ENCODE measurements around the gene HSPA6.
"Not testable (repeated sequence)": the region's sequence is repeated elsewhere in the genome, so short reads cannot be mapped to it uniquely, and the experiment has no call there.

Gene HSPA6

GRCh38 chr1:161563522-161563921 is 39.2 kb downstream of the HSPA6 start:
- not testable (repeated sequence) for FAIRE-seq

GRCh38 chr1:161566602-161566960 is 42.2 kb downstream of the HSPA6 start:
- not testable (repeated sequence) for FAIRE-seq

DNA sequence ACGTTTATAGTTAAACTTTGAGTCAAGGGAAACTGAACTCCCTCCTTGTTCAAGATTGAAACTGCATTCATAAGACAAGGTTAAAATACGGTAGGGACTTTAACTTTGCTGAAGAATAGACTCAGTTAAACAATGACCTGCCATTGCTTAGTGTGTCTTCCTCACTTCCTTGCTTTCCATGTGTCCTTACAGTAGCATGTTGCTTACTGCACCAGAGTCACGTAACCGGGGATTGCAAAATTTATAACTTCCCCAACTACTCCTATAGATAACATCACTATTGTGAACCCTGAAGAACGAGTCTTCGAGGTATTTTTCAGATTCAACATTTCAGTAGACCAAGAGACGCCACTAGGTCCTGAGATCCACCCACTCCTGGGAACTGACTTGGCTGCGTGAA is 47.4 kb downstream of the HSPA6 start:
- FAIRE-seq = not testable (repeated sequence)

All from endometrium (tissue), 2 donors.